ENCODE data around the gene KRT15.

DNA sequence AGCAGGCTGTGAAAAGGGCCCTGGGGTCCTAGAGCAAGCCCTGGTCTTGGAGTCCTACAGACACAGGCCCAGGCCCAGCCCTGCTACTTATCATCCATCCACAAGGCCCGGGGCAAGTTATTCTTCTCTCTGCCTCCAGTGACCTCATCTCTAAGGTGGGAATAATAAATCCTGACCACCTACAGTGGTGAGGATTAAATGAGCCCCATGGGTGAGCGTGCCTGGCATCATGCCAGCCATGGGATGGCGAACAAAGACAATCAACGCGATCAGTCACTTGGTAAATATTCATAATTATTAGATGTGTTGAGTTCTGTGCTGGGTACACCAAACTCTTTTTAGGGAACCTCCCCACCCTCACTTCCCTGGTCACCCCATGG, 5.5 kb downstream of the KRT15 start:
- TF ChIP-seq EP300 (IDR thresholded peaks at IDR 0.05) = no peak
- TF ChIP-seq POLR2A (IDR thresholded peaks at IDR 0.05) = no peak

All from tibial nerve (tissue), 3 donors.